Chondrocyte (in vitro differentiated cells): Measurements from ENCODE around the gene MPND. TPM values are rescaled to one million over a fixed set of nuclear protein-coding genes. Genes with fewer than 3 reads are reported as not detected.

Experiments used
- DNase-seq: peaks from one replicate; pipeline ENCODE4 v3.0.0; 2021; ENCODE audit warnings: mixed read lengths, low spot score
- H3K27ac Mint-ChIP-seq: one replicate; pipeline ENCODE4 v1.8.0; 2021; ENCODE audit warnings: mild to moderate bottlenecking, moderate library complexity, mixed read lengths; ENCODE audit not compliant: unreplicated experiment
- H3K27me3 Mint-ChIP-seq: 2 replicates; pipeline ENCODE4 v1.8.0; 2021; ENCODE audit warnings: low read depth, mixed read lengths
- H3K36me3 Mint-ChIP-seq: 2 replicates; pipeline ENCODE4 v1.8.0; 2021; ENCODE audit warnings: low read depth, mixed read lengths
- H3K4me1 Mint-ChIP-seq: 2 replicates; pipeline ENCODE4 v1.8.0; 2021; ENCODE audit warnings: low read depth, mild to moderate bottlenecking, mixed read lengths
- H3K4me3 Mint-ChIP-seq: one replicate; pipeline ENCODE4 v1.8.0; 2021; ENCODE audit warnings: mild to moderate bottlenecking, moderate library complexity, mixed read lengths; ENCODE audit not compliant: unreplicated experiment
- H3K9me3 Mint-ChIP-seq: 2 replicates; pipeline ENCODE4 v1.8.0; 2021; ENCODE audit warnings: low read depth, mixed read lengths
- CTCF ChIP-seq: fragments of 200-600 bp; sonication (generic); IDR thresholded peaks from 2 replicates; pipeline ENCODE4 v1.5.0; 2021; ENCODE audit warnings: antibody characterized with exemption, mild to moderate bottlenecking, moderate library complexity
- total RNA-seq: library from RNA; stranded (reverse); gene quantifications from 3 replicates; pipeline ENCODE4 v1.2.1, GENCODE V29; 2021

Gene MPND
- total RNA-seq, 1 donor from 2014 or later, result 14.9 TPM

- H3K36me3 Mint-ChIP-seq, result peaks cover 14% of the 10 kb centered on the region
- no peak overlapping the region for H3K4me3 Mint-ChIP-seq
- no peaks in the 10 kb centered on the region for H3K27me3 Mint-ChIP-seq
- no peak for TF ChIP-seq CTCF
- H3K9me3 Mint-ChIP-seq, result no peaks in the 10 kb centered on the region
- H3K4me1 Mint-ChIP-seq, result no peaks in the 10 kb centered on the region
- H3K27ac Mint-ChIP-seq, result no peak overlapping the region
- no peak for DNase-seq
Measured at GRCh38 chr19:4316956-4317355, 26.4 kb upstream of the MPND start.

GRCh38 chr19:4318460-4318859 lies 24.9 kb upstream of the MPND start:
- H3K4me3 Mint-ChIP-seq, result no peak overlapping the region
- H3K27ac Mint-ChIP-seq, result no peak overlapping the region
- no peak for TF ChIP-seq CTCF
- H3K9me3 Mint-ChIP-seq, result no peaks in the 10 kb centered on the region
- H3K27me3 Mint-ChIP-seq, result no peaks in the 10 kb centered on the region
- H3K4me1 Mint-ChIP-seq, result no peaks in the 10 kb centered on the region
- H3K36me3 Mint-ChIP-seq, result peaks cover 14% of the 10 kb centered on the region
- DNase-seq, result no peak

GRCh38 chr19:4319067-4319718 lies 24.2 kb upstream of the MPND start:
- no peak overlapping the region for H3K27ac Mint-ChIP-seq
- no peak for TF ChIP-seq CTCF
- no peaks in the 10 kb centered on the region for H3K27me3 Mint-ChIP-seq
- no peak overlapping the region for H3K4me3 Mint-ChIP-seq
- no peaks in the 10 kb centered on the region for H3K4me1 Mint-ChIP-seq
- peaks cover 14% of the 10 kb centered on the region for H3K36me3 Mint-ChIP-seq
- no peak for DNase-seq
- H3K9me3 Mint-ChIP-seq, result no peaks in the 10 kb centered on the region

GRCh38 chr19:4320419-4320818 lies 22.9 kb upstream of the MPND start:
- H3K27ac Mint-ChIP-seq, result no peak overlapping the region

GRCh38 chr19:4322942-4323665 lies 20.3 kb upstream of the MPND start:
- Mint-ChIP-seq H3K4me3 (no peak overlapping the region), H3K9me3 (no peaks in the 10 kb centered on the region), H3K4me1 (peaks cover 15% of the 10 kb centered on the region), H3K36me3 (peaks cover 9% of the 10 kb centered on the region), H3K27me3 (no peaks in the 10 kb centered on the region), H3K27ac (no peak overlapping the region)
- no peak for DNase-seq
- no peak for TF ChIP-seq CTCF

More at GRCh38 chr19:4320419-4320818, 22.9 kb upstream of the MPND start:
- no peaks in the 10 kb centered on the region for H3K27me3 Mint-ChIP-seq
- no peak for TF ChIP-seq CTCF
- no peaks in the 10 kb centered on the region for H3K4me1 Mint-ChIP-seq
- H3K36me3 Mint-ChIP-seq, result peaks cover 14% of the 10 kb centered on the region
- no peak overlapping the region for H3K4me3 Mint-ChIP-seq
- H3K9me3 Mint-ChIP-seq, result no peaks in the 10 kb centered on the region
- no peak for DNase-seq
